Renal cortex interstitium (tissue), 11 donors: ENCODE data around the gene RGPD3. TPM values are rescaled to one million over a fixed set of nuclear protein-coding genes. Genes with fewer than 3 reads are reported as not detected.
A peak's percentile ranks its signal among the peaks of the same experiment; 100 is the strongest.
"Not testable (repeated sequence)": the region's sequence is repeated elsewhere in the genome, so short reads cannot be mapped to it uniquely, and the experiment has no call there.

Source experiments
- DNase-seq, 11 donors: peaks; one replicate each; pipeline ENCODE4 v3.0.0-alpha.2; 2013; ENCODE audit warnings: low read depth in 9 of 11, low spot score in 4 of 11; ENCODE audit errors: extremely low read depth in 1 of 11
- polyA plus RNA-seq, 3 donors: library from polyadenylated mRNA; unstranded; fragments of 120-200 nt; gene quantifications; one replicate each; pipeline ENCODE4 v1.2.1, GENCODE V29; 2013; ENCODE audit not compliant: insufficient read length in 3 of 3

RGPD3 gene
- polyA plus RNA-seq, 3 donors: 0.25 to 0.67 (median 0.49) TPM

- DNase-seq: not testable (repeated sequence)
These were observed 19.4 kb upstream of the RGPD3 start for GRCh38 chr2:106487386-106488191.

GRCh38 chr2:106486551-106487385 is 18.6 kb upstream of the RGPD3 start, which contains the start of gene CD8B2:
Gene CD8B2 (plus strand): TSS chr2:106487364. CDS start chr2:106487427, 63 bp downstream.
- DNase-seq: not testable (repeated sequence)

GRCh38 chr2:106479563-106479962 is 11.3 kb upstream of the RGPD3 start:
- DNase-seq: not testable (repeated sequence)

GRCh38 chr2:106477647-106478046 is 9.4 kb upstream of the RGPD3 start:
- DNase-seq: not testable (repeated sequence)

GRCh38 chr2:106470658-106471057 is 2.4 kb upstream of the RGPD3 start:
- DNase-seq: not testable (repeated sequence)

- DNase-seq: not testable (repeated sequence)
These were observed 697 bp downstream of the RGPD3 start for GRCh38 chr2:106467516-106467915.

GRCh38 chr2:106461882-106462281 is 6.3 kb downstream of the RGPD3 start:
- not testable (repeated sequence) for DNase-seq

- DNase-seq: not testable (repeated sequence)
These were observed 77.5 kb downstream of the RGPD3 start for GRCh38 chr2:106390680-106391079.

- DNase-seq: not testable (repeated sequence)
These were observed 79.3 kb downstream of the RGPD3 start for GRCh38 chr2:106388814-106389410.

GRCh38 chr2:106384548-106384947 is 83.7 kb downstream of the RGPD3 start:
- DNase-seq: not testable (repeated sequence)

- DNase-seq: not testable (repeated sequence)
These were observed 86.3 kb downstream of the RGPD3 start for GRCh38 chr2:106381867-106382266.

GRCh38 chr2:106379567-106379966 is 88.6 kb downstream of the RGPD3 start:
- not testable (repeated sequence) for DNase-seq

GRCh38 chr2:106369182-106369581 is 99.0 kb downstream of the RGPD3 start:
- DNase-seq: not testable (repeated sequence)

GRCh38 chr2:106366204-106366885 is 101.9 kb downstream of the RGPD3 start:
- peak in 4 of 11 donors; percentile 29 to 45 (median 37) for DNase-seq

- no peak for DNase-seq
These were observed 104.4 kb downstream of the RGPD3 start for GRCh38 chr2:106363791-106364190.

GRCh38 chr2:106362789-106363188 is 105.4 kb downstream of the RGPD3 start:
- DNase-seq: no peak

GRCh38 chr2:106359512-106359911 is 108.7 kb downstream of the RGPD3 start:
- no peak for DNase-seq

GRCh38 chr2:106358521-106358920 is 109.7 kb downstream of the RGPD3 start:
- no peak for DNase-seq

GRCh38 chr2:106358081-106358480 is 110.1 kb downstream of the RGPD3 start:
- DNase-seq: no peak
